CD4-positive, alpha-beta T cell treated with Interleukin-4 for 4 hours (primary cell): Measurements from ENCODE around the gene XG.

Experiments
- DNase-seq: peaks from one replicate; pipeline ENCODE4 v3.0.0-alpha.2; 2020

Gene XG

GRCh38 chrX:2823795-2824386 is 72.1 kb downstream of the XG start:
- DNase-seq, result no peak

- no peak for DNase-seq
These were observed 73.0 kb downstream of the XG start for GRCh38 chrX:2824886-2825285.

GRCh38 chrX:2828344-2828958 is 76.6 kb downstream of the XG start, which contains the start of gene GYG2:
Gene GYG2 (plus strand): TSS chrX:2828930. CDS start chrX:2830189, 1,259 bp downstream.
- DNase-seq, result no peak

GRCh38 chrX:2828959-2829411 is 77.1 kb downstream of the XG start:
- DNase-seq, result no peak

- DNase-seq, result no peak
These were observed 77.8 kb downstream of the XG start for GRCh38 chrX:2829469-2830246.

- no peak for DNase-seq
These were observed 79.8 kb downstream of the XG start for GRCh38 chrX:2831471-2832228.

- DNase-seq, result no peak
These were observed 86.1 kb downstream of the XG start for GRCh38 chrX:2837961-2838360.

GRCh38 chrX:2840961-2841360 is 89.1 kb downstream of the XG start:
- no peak for DNase-seq

- no peak for DNase-seq
These were observed 89.7 kb downstream of the XG start for GRCh38 chrX:2841537-2841936.

GRCh38 chrX:2846992-2847391 is 95.2 kb downstream of the XG start:
- DNase-seq, result no peak

- no peak for DNase-seq
These were observed 97.0 kb downstream of the XG start for GRCh38 chrX:2848871-2849301.

GRCh38 chrX:2854918-2855317 is 103.1 kb downstream of the XG start:
- DNase-seq, result no peak

- DNase-seq, result no peak
These were observed 103.9 kb downstream of the XG start for GRCh38 chrX:2855761-2856160.

- DNase-seq, result no peak
These were observed 105.7 kb downstream of the XG start for GRCh38 chrX:2857566-2857965.

GRCh38 chrX:2859197-2859797 is 107.5 kb downstream of the XG start:
- no peak for DNase-seq

- DNase-seq, result no peak
These were observed 110.6 kb downstream of the XG start for GRCh38 chrX:2862404-2862803.

GRCh38 chrX:2863646-2864045 is 111.8 kb downstream of the XG start:
- DNase-seq, result no peak
